ENCODE measurements around the gene UROC1. TPM values are rescaled to one million over a fixed set of nuclear protein-coding genes. Genes with fewer than 3 reads are reported as not detected.

Gene UROC1
- total RNA-seq, 1 donor, result not detected

DNA sequence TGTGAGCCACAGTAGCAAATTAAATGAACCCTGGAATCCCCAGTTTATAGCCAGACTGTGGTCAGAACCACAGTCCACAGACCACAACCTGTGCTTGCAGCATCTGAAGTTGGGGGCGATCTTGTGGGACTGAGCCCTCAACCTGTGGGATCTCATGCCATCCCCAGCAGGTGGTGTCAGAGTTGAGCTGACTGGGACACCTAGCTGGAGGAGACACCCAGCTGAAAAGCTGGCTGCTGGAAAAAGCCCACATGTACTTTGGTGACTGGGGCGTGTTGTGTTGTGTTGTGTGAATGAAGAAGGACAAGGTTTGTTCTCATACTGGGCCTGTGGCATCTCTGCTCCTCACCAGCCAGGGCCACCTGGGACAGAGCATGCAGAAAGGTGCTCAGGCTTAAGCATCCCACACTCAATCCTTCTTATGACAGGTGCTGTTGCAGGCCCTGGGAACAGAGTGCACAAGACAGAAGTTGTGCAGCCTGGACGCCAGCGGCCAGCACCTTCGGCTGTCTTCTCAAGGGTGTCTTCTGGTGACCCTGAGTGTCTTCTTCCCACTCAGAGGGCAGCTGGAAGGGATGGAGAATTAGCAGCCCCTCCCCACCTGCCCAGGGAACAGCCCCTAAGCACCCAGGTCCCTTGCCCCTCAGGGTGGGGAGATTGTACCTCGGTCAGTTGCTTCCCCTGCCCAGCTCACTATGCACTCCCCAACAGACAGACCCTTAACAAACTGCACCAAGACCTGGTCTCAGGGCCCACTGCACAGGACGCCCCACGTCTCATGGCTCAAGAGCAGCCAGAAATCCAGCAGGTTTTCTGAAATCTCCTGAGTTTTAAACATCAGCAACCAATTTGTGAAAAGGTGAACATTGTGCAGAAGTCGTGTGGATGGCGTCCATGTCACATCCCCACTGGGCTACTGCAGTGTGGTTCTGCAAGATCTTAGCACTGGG is 2.2 kb upstream of the UROC1 start:
- H3K4me3 ChIP-seq (ENCODE audit: low read depth, low read length), result no peak overlapping the region
- TF ChIP-seq, protein P1, sequence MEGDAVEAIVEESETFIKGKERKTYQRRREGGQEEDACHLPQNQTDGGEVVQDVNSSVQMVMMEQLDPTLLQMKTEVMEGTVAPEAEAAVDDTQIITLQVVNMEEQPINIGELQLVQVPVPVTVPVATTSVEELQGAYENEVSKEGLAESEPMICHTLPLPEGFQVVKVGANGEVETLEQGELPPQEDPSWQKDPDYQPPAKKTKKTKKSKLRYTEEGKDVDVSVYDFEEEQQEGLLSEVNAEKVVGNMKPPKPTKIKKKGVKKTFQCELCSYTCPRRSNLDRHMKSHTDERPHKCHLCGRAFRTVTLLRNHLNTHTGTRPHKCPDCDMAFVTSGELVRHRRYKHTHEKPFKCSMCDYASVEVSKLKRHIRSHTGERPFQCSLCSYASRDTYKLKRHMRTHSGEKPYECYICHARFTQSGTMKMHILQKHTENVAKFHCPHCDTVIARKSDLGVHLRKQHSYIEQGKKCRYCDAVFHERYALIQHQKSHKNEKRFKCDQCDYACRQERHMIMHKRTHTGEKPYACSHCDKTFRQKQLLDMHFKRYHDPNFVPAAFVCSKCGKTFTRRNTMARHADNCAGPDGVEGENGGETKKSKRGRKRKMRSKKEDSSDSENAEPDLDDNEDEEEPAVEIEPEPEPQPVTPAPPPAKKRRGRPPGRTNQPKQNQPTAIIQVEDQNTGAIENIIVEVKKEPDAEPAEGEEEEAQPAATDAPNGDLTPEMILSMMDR (IDR thresholded peaks at IDR 0.05; ENCODE audit: insufficient read depth, low read depth, low read length), result no peak
- no peak for DNase-seq (ENCODE audit: low read depth)

DNA sequence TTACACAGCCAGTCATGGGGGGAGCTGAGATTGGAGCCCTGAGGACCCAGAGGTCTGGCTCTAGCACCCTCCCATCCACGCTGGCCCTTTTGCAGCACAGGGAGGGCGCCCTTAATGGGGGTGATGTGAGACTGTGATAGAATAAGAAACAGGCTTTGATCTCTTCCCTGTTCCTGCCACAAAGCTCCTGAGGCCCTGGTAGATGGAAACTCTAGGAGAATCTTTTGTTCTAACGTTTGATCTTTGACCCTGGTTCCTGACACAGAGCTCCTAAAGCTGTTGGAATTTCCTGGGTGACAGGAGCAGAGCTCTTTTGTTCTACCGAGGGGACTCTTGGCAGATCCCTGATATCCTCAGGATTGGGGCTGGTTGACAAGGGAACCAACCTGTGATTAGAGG is 1.2 kb upstream of the UROC1 start:
- TF ChIP-seq, protein P1 (IDR thresholded peaks at IDR 0.05; ENCODE audit: insufficient read depth, low read depth, low read length), result no peak
- DNase-seq (ENCODE audit: low read depth), result no peak

DNA sequence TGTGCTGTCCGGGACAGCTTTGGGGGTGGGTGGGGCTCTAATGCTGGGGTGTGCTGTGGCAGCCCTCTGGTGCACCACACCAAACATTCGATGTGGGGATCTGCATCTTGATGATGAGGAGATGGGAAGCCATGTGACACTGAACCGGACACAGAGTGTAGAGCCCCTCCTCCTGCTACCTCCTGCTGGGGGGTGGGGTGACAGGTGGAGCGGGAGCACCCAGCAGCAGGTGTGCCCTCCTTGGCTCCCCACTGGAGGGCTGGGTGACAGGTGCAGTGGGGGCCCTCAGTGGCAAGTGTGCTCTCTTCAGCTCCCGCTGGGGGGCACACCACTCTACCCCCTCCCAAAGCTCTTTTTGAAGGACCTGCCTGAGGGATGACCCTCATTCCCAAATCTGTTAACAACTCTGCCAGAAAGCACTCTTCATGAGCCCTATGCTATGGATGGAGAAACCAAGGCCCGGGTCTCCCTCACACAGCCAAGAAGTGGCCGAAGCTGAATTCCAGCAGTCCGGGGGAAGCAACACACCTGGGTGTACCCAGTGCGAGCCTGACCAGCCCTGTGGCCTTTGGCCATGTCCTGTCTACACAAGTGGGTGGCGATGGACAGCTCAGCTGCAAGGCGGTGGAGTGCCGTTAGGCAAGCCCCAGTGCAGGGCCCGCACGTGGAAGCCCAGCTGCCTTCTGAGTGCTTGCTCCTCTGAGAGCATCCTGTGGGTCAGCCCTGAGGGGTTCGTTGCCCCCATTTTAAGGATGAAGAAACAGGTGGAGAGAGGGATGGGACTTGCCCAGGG is 609 bp upstream of the UROC1 start:
- H3K4me3 ChIP-seq (ENCODE audit: low read depth, low read length), result no peak overlapping the region
- no peak for DNase-seq (ENCODE audit: low read depth)
- TF ChIP-seq, protein P1 (IDR thresholded peaks at IDR 0.05; ENCODE audit: insufficient read depth, low read depth, low read length), result no peak

More for the DNA sequence above, 1.2 kb upstream of the UROC1 start:
- H3K4me3 ChIP-seq (ENCODE audit: low read depth, low read length), result no peak overlapping the region

DNA sequence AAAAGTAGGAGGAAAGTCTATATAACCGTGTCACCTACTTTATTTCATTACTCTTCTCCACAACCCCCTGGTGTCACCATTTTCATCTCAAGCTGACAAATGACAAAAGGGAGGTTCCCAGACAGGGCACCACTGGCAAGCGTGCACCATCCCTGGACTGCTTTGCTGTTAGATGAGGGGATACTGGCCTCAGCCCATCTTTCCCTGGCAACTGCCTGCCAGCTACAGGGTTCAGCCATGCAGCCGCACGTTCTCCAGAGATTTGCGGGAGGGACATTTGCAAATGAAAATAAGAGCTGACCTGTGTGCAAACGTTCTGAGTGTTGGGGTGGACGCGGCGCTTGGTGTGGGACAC is 660 bp downstream of the UROC1 start:
- DNase-seq (ENCODE audit: low read depth), result no peak
- no peak overlapping the region for H3K4me3 ChIP-seq (ENCODE audit: low read depth, low read length)
- TF ChIP-seq, protein P1 (IDR thresholded peaks at IDR 0.05; ENCODE audit: insufficient read depth, low read depth, low read length), result no peak

DNA sequence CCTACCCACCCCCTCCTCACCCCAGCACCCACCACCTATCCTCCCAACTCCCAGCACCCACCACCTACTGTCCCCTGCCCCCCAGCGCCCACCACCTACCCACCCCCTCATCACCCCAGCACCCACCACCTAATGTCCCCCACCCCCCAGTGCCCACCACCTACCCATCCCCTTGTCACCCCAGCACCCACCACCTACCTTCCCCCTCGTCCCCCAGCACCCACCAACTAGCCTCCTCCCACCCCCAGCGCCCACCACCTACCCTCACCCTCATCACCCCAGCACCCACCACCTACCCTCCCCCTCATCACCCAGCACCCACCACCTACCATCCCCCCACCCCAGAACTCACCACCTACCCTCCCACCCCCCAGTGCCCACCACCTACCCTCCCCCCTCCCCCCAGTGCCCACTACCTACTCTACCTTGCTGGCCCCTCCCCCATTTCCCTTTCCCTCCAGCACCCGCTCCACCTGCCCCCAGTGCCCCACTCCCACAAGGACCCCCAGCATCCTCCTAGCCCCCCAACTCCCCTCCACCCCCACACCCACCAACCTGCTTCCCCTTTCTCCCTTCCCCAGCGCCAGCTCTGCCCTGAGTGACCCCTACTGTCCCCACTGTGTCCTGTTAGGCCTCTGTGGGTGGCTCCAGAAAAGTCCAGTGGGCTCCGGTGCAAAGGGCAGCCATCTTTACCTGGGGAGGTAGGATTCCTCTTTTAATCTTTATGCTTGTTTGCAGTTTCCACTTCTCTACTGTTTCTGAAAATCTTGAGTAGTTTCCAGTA is 1.2 kb downstream of the UROC1 start:
- no peak overlapping the region for H3K4me3 ChIP-seq (ENCODE audit: low read depth, low read length)
- TF ChIP-seq, protein P1 (IDR thresholded peaks at IDR 0.05; ENCODE audit: insufficient read depth, low read depth, low read length), result no peak
- no peak for DNase-seq (ENCODE audit: low read depth)

DNA sequence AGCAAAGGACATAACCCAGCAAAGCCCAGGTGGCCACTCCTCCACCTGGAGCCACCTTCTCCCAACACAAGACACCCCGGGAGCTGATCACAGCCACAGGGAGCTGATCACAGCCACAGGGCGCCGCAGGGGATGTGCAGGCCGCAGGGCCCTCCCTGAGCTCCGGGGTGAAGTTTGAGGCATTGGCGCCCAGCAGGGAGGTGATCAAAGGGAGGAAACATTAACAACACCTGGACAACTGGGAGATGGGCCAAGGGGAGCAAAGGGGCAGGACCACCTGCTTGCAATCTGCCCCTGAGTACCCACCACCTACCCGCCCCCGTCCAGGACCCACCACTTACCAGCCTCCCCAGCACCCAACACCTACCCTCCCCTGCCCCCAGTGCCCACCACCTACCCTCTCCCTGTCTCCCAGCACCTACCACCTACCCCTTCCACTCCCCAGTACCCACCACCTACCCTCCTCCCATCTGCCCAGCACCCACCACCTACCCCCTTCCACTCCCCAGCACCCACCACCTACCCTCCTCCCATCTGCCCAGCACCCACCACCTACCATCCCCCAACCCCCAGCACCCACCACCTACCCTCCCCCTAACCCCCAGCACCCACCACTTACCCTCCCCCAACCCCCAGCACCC is 2.4 kb downstream of the UROC1 start:
- TF ChIP-seq, protein P1 (IDR thresholded peaks at IDR 0.05; ENCODE audit: insufficient read depth, low read depth, low read length), result no peak
- DNase-seq (ENCODE audit: low read depth), result no peak
- H3K4me3 ChIP-seq (ENCODE audit: low read depth, low read length), result no peak overlapping the region
